GM23248 (cell line): ENCODE data around the gene LIX1.

Experiments
- EZH2 ChIP-seq: fragments of 200-600 bp; sonication (generic); IDR thresholded peaks from 2 replicates; pipeline ENCODE4 v1.6.1; 2018; ENCODE audit warnings: antibody characterized with exemption, mild to moderate bottlenecking; ENCODE audit not compliant: insufficient read depth, poor library complexity, severe bottlenecking
- EZH2phosphoT487 ChIP-seq: fragments of 200-600 bp; sonication (generic); IDR thresholded peaks from 2 replicates; pipeline ENCODE4 v1.6.1; 2018; ENCODE audit warnings: antibody characterized with exemption, moderate library complexity, mild to moderate bottlenecking, low read depth; ENCODE audit not compliant: insufficient read depth

DNA sequence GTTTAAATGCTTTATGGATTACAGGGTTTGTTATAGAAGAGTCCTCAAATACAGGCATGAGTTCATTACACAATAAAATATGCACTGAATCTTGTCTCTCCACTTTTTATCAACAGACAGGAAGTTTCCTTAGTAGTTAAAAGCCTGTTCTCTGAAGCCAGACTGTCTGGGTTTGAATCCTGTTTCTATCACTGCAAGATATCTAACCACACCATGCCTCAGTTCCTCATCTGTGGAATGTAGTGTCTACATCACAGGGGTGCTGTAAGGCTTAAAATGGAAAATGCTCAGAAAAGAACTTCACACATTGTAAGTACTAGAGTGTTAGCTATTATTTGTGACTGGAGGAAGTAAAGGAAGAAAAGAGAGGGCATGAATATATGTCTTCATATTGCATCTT lies 9.3 kb downstream of the LIX1 start:
- TF ChIP-seq EZH2 (no peak), EZH2phosphoT487 (no peak)
